Fibroblast of villous mesenchyme (primary cell): ENCODE results near the gene TIAL1. TPM values are rescaled to one million over a fixed set of nuclear protein-coding genes. Genes with fewer than 3 reads are reported as not detected.

Source experiments
- DNase-seq: peaks from one replicate; pipeline ENCODE4 v3.0.0-alpha.2; 2010; ENCODE audit warnings: low read depth
- H3K4me3 ChIP-seq: 2 replicates; pipeline ENCODE4 v1.5.1; 2011; ENCODE audit warnings: low read depth, mild to moderate bottlenecking, low read length
- total RNA-seq: library from RNA; depleted of rRNA; stranded (reverse); fragments of >200 nt; gene quantifications from 2 replicates; pipeline ENCODE4 v1.2.3, GENCODE V29; 2012
- TF ChIP-seq, protein P1 (sequence below): IDR thresholded peaks from 2 replicates; pipeline ENCODE4 v1.5.1; 2012; ENCODE audit warnings: low read depth, mild to moderate bottlenecking, low read length; ENCODE audit not compliant: insufficient read depth

TIAL1 gene
- total RNA-seq, 1 donor: 66.9 TPM

DNA sequence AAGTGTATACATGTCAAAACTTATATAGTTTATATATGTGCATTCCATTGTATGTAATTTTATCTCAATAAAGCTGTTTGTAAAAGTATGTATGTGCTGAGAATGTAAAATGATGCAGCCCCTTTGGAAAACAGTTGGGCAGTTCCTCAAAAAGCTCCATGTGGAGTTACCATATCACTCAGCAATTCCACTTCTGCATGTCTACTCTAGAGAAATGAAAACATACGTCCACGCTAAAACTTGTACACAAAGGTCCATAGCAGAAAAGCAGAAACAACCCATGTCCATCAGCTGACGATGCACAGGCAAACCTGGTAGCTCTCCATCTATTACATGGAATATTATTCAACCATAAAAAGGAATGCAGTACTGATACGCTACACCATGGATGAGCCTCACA is 45.9 kb downstream of the TIAL1 start:
- TF ChIP-seq, protein P1, sequence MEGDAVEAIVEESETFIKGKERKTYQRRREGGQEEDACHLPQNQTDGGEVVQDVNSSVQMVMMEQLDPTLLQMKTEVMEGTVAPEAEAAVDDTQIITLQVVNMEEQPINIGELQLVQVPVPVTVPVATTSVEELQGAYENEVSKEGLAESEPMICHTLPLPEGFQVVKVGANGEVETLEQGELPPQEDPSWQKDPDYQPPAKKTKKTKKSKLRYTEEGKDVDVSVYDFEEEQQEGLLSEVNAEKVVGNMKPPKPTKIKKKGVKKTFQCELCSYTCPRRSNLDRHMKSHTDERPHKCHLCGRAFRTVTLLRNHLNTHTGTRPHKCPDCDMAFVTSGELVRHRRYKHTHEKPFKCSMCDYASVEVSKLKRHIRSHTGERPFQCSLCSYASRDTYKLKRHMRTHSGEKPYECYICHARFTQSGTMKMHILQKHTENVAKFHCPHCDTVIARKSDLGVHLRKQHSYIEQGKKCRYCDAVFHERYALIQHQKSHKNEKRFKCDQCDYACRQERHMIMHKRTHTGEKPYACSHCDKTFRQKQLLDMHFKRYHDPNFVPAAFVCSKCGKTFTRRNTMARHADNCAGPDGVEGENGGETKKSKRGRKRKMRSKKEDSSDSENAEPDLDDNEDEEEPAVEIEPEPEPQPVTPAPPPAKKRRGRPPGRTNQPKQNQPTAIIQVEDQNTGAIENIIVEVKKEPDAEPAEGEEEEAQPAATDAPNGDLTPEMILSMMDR: no peak
- no peak for DNase-seq
- H3K4me3 ChIP-seq: no peak overlapping the region

DNA sequence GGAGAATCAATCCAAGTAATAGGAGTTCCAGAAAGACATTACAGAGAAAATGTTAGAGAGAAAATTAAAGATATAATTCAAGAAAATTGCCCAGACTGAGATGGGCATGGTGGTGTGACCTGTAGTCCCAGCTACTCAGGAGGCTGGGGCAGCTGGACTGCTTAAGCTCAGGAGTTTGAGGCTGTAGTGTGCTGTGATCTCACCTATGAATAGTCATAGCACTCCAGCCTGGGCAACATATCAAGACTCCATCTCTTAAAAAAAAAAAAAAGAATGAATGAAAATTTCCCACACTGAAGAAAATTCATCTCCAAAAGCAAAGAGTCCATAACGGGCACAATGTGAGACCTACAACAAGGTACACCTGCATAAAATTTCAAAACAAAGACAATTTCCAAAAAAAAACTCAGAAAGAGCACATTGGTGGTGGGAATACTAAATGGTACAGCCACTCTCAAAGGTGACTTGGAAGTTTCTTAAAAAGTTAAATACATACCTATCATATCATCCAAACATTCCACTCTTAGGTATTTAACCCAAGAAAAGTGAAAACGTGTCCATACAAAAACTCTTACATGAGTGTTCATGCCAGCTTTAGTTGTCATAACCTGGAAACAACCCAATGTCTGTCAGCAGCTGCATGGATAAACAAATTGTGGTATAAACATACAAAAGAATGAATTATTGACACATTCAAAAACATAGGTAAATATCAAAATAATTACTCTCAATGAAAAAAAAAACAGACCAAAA is 47.3 kb downstream of the TIAL1 start:
- no peak for DNase-seq
- H3K4me3 ChIP-seq: no peak overlapping the region
- TF ChIP-seq, protein P1: no peak

- DNase-seq: no peak
- TF ChIP-seq, protein P1: no peak
- H3K4me3 ChIP-seq: no peak overlapping the region
Observed at GRCh38 chr10:119546009-119546408, 50.8 kb downstream of the TIAL1 start.

DNA sequence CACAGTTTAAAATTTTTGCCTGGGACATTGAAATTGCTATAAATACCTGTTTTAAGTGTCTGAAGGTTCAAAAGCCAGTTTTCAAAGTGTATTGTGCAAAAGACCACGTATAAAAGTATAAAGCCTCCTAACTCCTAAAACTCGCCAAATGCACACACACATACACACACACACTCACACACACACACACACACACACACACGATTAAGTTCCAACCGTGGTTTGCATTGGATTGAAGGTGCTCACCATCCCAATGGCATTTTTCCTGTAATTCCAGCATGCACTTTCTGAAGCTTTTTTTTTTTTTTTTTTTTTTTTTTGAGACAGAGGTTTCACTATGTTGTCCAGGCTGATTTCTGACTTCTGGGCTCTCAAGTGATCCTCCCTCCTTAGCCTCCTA is 51.5 kb downstream of the TIAL1 start:
- TF ChIP-seq, protein P1: no peak
- H3K4me3 ChIP-seq: no peak overlapping the region
- no peak for DNase-seq

- H3K4me3 ChIP-seq: peak overlapping the region; percentile 83
- DNase-seq: peak; percentile 48
- TF ChIP-seq, protein P1: no peak
Observed at GRCh38 chr10:119543814-119544642, 52.7 kb downstream of the TIAL1 start.

- peak overlapping the region; percentile 83 for H3K4me3 ChIP-seq
- TF ChIP-seq, protein P1: peak; percentile 64
- peak; percentile 55 for DNase-seq
Observed at GRCh38 chr10:119542988-119543813, 53.6 kb downstream of the TIAL1 start.
